ENCODE measurements around the gene TRMT61A.

Gene TRMT61A

DNA sequence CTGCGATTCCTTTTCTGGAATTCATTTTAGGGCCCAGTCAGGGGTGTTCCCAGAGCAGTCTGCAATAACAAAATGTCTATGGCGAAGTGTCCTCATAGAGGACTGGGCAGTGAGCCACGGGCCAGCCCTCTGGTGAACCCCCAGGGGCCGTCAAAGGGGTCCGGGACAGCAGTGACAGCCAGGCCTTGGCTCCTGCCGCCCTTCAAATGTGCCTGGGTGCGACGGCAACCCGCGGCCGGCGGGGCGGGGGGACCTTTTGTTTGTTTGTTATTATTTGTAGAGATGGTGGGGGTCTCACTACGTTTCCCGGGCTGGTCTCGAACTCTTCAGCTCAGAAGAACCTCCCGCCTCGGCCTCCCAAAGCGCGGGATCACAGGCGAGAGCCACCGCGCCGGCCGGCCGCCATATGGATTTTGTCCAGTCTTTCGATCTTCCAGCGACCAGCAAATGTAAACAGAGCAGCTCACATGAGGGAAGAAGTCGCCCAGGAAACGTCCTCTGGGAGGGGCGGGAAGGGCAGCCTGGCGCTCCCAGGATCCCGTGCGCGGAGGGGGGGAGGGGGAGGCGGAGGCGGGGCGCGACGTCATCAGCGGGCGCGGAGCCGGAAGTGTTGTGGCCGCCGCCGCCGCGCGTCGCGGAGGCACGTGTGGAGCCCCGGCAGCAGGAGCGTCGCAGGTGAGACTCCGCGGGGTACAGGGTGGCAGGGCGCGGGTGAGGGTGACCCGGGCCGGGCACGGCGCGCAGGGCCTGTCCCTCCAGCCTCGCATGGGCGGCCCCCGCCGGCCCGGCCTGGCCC, at the start of gene TRMT61A:
Gene TRMT61A (plus strand): TSS at position 610 of the 796 bp plus-strand sequence. CDS start 783 bp downstream, outside the sequence.
- peak; percentile 62 to 65 for DNase-seq (ENCODE audit: low read depth in 2 of 2)

DNA sequence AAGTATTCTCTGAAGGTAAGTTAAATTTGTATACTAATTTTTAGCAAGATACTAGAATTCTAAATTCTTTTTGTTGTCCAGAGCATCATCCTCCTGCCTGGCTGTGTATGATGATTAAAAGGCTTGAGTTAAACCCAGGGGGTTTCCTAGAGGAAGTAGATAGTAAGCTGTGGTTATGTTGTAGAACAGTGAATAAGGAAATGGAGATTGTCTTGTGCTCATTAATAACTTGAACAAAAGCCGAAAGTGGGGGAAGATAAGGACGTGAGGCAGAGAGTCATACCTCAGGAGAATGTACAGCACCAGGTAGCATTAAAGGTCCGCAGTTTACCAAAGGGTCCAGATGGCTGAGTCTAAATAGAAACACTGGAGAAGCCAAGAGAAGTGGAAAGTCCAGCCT, 48.4 kb upstream of the TRMT61A start:
- DNase-seq (ENCODE audit: low read depth in 2 of 2), result no peak

DNA sequence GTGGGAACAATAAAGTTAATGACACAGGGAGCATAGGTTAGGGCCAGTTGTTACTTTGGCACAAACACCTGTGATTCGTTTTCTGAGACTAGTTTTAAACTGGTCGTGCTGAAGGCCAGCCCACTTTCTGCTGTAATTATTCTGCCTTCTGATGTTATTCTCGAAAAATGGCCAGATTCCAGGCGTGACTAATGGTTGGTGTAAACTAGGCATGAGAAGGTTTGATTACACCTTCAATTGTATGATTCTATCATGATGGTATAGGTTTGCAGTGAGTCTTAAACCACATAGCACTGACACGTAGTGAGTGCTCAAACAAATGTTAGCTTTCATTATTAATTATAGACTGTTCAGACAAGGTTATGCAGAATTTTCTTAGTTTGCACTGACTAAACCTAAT, 45.4 kb upstream of the TRMT61A start:
- no peak for DNase-seq (ENCODE audit: low read depth in 2 of 2)

DNA sequence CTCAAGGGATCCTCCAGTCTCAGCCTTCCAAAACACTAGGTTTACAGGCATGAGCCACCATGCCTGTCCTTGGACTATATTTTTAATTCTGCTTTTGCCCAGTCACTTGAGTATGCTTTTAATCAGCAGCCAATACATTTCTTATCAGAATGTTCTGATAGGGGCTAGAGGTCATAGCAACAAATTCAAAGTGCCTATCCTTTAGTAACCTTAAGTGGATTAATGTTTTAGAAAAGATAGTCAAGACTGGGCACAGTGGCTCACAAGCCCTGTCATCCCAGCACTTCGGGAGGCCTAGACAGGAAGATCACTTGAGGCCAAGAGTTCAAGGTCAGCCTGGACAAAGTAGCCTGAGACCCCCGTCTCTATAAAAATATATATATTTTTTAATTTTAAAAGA, 43.5 kb upstream of the TRMT61A start:
- no peak for DNase-seq (ENCODE audit: low read depth in 2 of 2)

- DNase-seq (ENCODE audit: low read depth in 2 of 2), result no peak
Observed at GRCh38 chr14:103488071-103488470, 40.9 kb upstream of the TRMT61A start.

GRCh38 chr14:103488960-103489359, 40.0 kb upstream of the TRMT61A start:
- no peak for DNase-seq (ENCODE audit: low read depth in 2 of 2)

DNA sequence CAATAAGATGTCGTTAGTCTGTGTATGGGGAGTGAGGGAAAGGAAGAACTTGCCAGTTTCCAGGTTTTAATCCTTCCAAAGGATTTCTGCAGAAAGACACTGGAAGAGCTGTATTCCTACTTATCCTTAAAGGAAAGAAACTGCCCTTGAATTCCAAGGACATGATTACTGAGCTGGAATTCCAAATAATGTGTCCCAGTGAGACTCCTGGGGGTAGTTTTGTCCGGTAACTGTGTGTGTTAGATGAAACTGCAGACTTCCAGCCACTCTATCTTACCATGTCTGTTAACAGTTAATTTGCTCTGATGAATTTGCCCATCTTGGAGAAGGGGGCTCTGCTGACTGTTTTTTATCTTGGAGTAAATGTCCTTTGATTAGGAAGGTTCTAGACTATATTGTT, 39.4 kb upstream of the TRMT61A start:
- DNase-seq (ENCODE audit: low read depth in 2 of 2), result no peak

DNA sequence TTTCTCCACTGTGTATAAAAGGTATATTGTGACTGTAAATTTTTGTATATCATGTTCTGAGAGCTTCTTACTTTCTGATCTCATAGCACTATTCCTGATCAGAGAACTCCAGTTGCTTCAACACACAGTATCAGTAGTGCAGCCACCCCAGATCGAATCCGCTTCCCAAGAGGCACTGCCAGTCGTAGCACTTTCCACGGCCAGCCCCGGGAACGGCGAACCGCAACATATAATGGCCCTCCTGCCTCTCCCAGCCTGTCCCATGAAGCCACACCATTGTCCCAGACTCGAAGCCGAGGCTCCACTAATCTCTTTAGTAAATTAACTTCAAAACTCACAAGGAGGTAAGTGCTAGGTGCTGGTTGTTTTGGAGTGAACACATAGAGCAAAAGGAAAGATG, 37.3 kb upstream of the TRMT61A start:
- DNase-seq (ENCODE audit: low read depth in 2 of 2), result no peak

DNA sequence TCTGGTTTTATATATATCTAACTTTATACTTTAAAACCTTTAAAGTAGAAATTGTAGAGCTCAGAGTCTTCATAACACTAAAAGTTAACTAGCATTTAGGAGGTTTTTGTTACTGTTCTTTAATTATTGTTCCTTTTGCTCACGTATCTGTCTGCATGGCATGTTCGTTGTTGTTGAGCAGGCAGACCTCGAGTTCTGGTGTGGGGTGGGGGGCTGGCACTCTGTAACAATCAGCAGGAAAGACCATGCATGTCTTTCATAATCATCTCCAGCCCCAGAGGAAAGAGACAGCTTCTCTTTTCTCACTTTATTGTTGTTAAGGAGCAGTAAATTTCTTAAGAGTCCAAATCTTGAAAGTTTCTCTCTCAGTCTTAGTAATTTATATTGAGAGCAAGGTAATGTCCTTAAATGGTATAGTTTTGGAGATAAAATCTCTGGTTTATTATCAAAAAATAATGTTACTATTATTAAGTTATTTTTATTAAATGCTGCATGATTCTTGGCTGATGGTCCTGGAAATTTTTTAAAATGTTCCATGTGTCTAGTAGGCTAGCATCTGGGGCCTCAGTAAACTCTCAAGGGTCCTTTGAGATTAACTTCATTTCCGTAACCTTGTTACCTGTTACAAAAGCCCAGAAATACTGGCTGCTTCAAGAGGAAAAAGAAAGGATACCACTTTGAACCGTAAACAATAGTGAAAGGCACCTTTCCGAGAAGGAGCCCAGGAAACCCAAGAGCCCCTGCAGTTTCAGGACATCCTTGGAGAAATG, 36.7 kb upstream of the TRMT61A start:
- no peak for DNase-seq (ENCODE audit: low read depth in 2 of 2)

DNA sequence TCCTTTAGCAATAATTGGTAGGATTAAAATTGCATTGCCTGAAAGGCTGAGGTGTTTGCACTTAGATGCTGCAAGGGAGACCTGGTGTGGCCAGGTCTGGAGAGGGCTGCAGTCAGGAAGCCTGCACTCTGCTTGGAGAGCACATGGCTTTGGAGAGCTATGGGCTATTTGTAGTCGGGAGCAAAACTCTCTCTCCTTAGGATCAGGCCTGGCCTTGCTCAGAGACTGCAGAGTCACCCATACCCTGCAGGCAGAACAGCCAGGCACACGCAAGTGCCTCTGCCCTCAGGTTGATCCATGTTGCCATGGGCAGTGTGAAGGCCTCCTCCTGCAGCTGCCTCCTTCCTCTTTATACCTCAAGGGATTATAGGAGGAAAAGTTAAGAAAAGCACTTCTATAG, 33.1 kb upstream of the TRMT61A start:
- DNase-seq (ENCODE audit: low read depth in 2 of 2), result no peak

DNA sequence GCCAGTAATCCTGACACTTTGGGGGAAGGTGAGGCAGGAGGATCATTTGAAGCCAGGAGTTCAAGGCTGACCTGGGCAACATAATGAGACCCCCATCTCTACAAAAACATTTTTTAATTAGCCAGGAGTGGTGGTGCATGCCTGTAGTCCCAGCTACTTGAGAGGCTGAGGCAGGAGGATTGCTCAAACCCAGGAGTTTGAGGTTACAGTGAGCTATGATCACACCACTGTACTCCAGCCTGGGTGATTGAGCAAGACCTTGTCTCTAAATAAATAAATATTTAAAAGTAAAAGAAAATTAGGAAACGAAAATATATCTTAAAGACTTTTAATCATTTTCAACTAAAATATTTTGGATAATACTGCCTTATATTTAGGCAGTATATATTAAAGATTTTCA, 32.2 kb upstream of the TRMT61A start:
- DNase-seq (ENCODE audit: low read depth in 2 of 2), result no peak

DNA sequence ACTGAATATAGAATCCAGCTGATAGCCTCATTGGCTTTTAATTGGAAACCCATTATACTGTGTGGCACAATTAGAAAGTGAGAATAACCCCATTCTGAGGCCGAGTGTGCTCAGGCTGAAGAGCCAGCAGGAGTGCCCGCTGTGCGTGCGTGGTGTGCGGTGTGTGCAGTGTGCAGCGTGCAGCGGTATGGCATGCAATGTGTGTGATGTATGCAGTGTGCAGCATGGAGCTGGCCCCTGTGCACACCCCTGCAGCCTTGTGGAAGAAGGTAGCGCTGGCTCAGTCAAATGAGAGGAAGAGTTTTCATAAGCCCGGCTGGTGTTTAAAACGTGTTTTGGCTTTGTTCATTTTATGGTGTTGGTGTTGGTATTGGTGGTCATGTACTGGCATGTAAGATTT, 29.3 kb upstream of the TRMT61A start:
- DNase-seq (ENCODE audit: low read depth in 2 of 2), result no peak

DNA sequence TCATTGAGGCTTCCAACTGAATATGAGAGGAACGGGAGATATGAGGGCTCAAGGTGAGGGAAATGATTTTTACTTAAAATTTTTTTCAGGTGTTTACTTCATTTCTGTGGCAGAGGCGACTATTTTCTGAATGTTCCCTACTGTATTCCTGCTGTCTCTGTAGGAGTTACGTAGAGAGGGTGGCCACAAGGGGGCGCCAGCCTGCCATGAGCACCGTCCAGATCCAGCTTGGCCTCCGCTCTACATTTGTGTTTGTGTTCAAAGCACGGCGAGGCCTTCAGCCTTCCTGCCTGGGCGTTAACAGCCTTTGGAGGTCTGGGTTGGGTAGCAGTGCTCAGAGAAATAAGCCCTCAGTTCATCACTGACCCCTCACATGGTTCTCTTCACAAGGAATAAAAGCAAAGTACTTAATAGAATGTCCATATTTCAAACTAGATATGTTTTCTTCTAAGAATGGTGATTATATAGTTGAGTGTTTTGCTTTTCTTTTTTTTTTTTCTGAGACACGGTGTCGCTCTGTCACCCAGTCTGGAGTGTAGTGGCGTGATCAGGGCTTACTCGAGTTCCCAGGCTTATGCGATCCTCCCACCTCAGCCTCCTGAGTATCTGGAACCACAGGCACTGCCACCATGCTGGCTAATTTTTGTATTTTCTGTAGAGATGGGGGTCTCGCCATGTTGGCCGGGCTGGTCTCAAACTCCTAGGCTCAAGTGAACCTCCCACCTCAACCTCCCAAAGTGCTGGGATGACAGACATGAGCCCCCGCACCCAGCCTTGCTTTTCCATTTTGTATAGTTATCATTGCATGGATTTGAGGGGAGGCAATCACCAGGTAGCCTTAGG, 28.6 kb upstream of the TRMT61A start:
- DNase-seq (ENCODE audit: low read depth in 2 of 2), result peak; percentile 64 to 76

DNA sequence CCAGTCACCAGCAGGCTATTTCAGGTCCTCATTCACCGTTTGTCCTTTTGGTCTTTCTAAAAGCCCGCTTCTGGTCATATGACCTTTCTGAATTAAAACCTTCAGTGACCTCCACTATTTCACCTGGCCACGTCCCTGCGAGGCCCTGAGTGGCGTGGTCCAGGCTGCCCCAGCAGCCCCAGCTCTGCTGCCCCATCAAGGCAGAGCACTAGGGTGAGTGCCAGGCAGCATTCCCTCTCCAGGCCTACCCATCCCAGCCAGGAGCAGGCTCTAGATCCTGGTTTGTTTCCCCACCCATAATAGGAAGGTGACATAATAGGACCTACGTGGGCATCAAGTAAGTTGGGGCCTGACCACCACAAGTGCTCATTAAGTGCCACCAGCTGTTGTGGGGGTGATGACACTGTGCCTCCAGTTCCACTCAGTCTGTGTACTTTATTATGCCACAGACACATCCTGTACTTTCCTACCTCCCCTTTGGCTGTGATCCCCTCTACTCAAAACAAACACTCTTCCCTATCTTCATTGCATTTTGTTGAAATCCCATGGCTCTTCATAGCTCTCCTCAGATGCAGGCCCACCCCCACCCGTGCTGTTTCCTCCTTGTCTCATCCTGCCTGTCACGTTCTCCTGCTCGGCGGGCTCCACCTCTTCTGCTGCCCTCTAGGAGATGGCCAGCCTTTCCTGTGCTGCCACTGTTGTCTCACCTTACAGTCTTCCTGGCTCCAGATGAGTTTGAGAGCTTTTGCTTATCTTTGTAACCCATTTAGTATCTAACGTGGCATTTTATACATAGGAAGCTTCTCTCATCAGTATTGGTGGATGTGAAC, 27.7 kb upstream of the TRMT61A start:
- DNase-seq (ENCODE audit: low read depth in 2 of 2), result no peak

DNA sequence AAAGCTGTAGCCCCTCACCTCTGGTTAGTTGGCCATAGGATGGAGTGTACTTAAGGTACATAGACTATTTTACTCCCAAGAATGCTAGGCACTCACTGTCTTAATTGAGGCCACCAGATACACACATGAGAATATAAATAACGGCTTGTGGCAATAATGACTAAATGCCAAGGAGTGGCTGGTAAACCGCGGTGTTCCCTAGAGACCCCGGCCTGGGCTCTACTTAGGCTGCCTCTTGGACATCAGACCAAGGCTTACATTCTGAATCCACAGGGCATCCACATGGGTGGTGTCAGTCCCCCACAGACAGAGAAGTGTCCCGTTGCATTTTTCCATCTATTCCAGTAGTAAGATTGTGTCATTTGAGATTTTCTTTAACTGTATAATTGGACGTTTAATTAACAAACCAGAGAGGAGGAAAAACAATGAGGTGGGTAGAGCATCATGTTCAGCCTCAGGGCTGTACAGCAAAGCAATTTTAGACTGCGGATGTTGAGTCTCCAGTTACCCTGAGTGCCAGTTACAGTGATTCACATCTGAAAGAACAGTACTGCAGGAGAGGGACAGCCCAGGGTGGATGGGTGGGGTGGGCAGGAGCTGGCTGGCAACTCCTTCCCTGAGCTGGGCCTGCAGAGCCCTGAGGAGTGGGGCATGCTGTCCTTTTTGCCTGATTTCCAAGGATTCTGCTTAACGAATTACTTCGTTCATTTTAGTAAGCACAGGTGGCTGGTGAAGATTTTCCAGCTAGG, 26.9 kb upstream of the TRMT61A start:
- no peak for DNase-seq (ENCODE audit: low read depth in 2 of 2)

GRCh38 chr14:103502877-103503276, 26.1 kb upstream of the TRMT61A start:
- DNase-seq (ENCODE audit: low read depth in 2 of 2), result no peak

DNA sequence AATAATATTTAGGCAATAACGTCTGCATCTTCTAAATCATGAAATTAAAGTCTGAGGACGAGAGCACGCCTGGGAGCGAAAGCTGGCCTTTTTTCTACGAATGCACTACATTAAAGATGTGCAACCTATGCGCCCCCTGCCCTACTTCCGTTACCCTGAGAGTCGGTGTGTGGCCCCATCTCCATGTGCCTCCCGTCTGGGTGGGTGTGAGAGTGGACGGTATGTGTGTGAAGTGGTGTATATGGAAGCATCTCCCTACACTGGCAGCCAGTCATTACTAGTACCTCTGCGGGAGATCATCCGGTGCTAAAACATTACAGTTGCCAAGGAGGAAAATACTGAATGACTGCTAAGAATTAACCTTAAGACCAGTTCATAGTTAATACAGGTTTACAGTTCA, 25.7 kb upstream of the TRMT61A start:
- DNase-seq (ENCODE audit: low read depth in 2 of 2), result no peak

DNA sequence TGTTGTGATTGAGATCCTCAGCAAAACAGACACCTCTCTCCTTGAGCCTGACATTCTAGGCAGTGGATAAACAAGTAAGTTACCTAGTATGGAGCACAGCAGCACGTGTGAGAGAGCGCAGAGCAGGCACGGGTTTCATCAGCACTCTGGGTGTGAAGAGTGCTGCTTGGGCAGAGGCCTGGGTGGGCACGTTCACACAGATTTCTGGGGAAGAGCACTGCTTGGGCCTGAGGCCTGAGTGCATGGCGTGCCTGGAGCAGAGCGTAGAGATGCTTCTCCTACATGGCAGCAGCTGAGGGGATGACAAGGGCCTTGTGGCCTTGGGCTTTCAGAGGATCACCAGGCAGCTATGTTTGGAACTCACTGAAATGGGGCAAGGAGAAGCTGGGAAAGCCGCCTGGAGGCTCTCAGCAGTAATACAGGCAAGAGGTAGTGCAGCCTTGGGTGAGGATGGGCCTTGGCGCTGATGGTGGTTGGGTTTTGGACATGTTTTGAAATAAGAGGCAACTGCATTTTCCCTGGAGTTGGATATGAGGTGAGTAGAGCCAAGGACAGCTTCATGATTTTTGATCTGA, 23.9 kb upstream of the TRMT61A start:
- no peak for DNase-seq (ENCODE audit: low read depth in 2 of 2)

GRCh38 chr14:103507751-103508150, 21.2 kb upstream of the TRMT61A start:
- DNase-seq (ENCODE audit: low read depth in 2 of 2), result no peak
